Keratinocyte (primary cell): ENCODE data around the gene CCDC157.

Source experiments
- EZH2 ChIP-seq: IDR thresholded peaks from one replicate; pipeline ENCODE4 v1.6.1; 2012; ENCODE audit warnings: inconsistent platforms, mild to moderate bottlenecking, low read length, moderate library complexity
- TF ChIP-seq, protein P1 (sequence below), 3 experiments: IDR thresholded peaks in 1 of 3; conservative IDR thresholded peaks in 1 of 3; optimal IDR thresholded peaks in 1 of 3; 2 replicates in 2 of 3; 3 replicates in 1 of 3; pipeline versions ENCODE3 to v1.5.1; 2011; ENCODE audit warnings: low read length in 3 of 3, mild to moderate bottlenecking in 3 of 3, moderate library complexity in 2 of 3, control low read depth in 1 of 3, inconsistent platforms in 1 of 3; ENCODE audit not compliant: insufficient read depth in 2 of 3; ENCODE audit errors: extremely low read depth in 1 of 3

DNA sequence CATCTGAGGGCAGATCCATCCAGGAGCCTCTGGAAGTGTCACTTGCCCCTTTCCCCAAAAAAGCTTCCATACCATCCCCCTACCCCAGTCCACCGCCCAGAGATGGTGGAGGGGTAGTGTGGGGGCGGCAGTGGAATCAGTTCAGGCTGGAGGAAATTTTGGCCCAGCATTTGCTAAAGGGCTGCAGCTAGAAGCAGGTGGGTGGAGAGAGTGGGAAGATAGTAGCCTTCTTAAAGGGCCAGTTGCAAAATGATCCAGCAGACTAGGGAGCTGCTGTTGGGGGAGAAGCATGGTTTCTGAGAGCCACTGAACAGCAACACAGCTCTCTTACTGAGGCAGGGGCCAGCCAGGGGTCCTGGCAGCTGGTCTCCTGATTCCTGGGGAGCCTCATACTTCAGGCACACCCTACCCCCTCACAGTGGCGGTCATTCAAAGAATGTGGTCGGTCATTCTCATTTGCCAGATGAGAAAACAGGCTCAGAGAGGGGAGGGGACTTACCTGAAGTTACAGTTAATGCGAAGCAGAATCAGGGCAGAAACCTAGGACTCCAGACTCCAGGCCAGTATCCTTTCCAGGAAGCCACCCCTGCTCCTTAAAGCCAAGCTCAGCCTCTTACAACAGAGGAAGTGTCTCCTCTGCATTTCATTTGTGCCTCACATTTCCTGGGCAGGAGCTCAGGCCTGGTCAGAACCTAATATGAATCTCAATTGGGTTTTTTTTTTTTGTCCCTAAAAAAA lies 45.4 kb downstream of the CCDC157 start:
- TF ChIP-seq, protein P1, sequence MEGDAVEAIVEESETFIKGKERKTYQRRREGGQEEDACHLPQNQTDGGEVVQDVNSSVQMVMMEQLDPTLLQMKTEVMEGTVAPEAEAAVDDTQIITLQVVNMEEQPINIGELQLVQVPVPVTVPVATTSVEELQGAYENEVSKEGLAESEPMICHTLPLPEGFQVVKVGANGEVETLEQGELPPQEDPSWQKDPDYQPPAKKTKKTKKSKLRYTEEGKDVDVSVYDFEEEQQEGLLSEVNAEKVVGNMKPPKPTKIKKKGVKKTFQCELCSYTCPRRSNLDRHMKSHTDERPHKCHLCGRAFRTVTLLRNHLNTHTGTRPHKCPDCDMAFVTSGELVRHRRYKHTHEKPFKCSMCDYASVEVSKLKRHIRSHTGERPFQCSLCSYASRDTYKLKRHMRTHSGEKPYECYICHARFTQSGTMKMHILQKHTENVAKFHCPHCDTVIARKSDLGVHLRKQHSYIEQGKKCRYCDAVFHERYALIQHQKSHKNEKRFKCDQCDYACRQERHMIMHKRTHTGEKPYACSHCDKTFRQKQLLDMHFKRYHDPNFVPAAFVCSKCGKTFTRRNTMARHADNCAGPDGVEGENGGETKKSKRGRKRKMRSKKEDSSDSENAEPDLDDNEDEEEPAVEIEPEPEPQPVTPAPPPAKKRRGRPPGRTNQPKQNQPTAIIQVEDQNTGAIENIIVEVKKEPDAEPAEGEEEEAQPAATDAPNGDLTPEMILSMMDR (optimal IDR thresholded peaks at IDR 0.05 in 1 of 3, IDR thresholded peaks at IDR 0.05 in 1 of 3, conservative IDR thresholded peaks at IDR 0.05 in 1 of 3; ENCODE audit: extremely low read depth in 1 of 3, insufficient read depth in 2 of 3, low read length in 3 of 3), result no peak
- TF ChIP-seq EZH2, result no peak
